NCI-H146 (cell line): ENCODE results near the gene STX16.

Experiments
- DNase-seq: peaks from one replicate; lab custom pipeline; 2025; lab: John Stamatoyannopoulos, UW

STX16 gene

GRCh38 chr20:58698741-58699622 is 47.9 kb downstream of the STX16 start:
- DNase-seq: no peak

GRCh38 chr20:58699623-58700107 is 48.6 kb downstream of the STX16 start:
- no peak for DNase-seq

- DNase-seq: no peak
Observed at GRCh38 chr20:58700121-58700821, 49.2 kb downstream of the STX16 start.

- DNase-seq: no peak
Observed at GRCh38 chr20:58700823-58701222, 49.7 kb downstream of the STX16 start.

- DNase-seq: no peak
Observed at GRCh38 chr20:58701431-58702160, 50.5 kb downstream of the STX16 start.

- DNase-seq: no peak
Observed at GRCh38 chr20:58702161-58702510, 51.1 kb downstream of the STX16 start.

GRCh38 chr20:58702859-58703648 is 52.0 kb downstream of the STX16 start:
- DNase-seq: no peak

- DNase-seq: no peak
Observed at GRCh38 chr20:58703765-58704371, 52.8 kb downstream of the STX16 start.

- no peak for DNase-seq
Observed at GRCh38 chr20:58705208-58705926, 54.3 kb downstream of the STX16 start.

GRCh38 chr20:58706150-58706892 is 55.2 kb downstream of the STX16 start:
- DNase-seq: no peak

GRCh38 chr20:58706975-58707681 is 56.0 kb downstream of the STX16 start:
- DNase-seq: no peak

- no peak for DNase-seq
Observed at GRCh38 chr20:58707770-58708169, 56.7 kb downstream of the STX16 start.

- DNase-seq: no peak
Observed at GRCh38 chr20:58708246-58708931, 57.3 kb downstream of the STX16 start.

GRCh38 chr20:58709013-58709702 is 58.1 kb downstream of the STX16 start:
- DNase-seq: no peak

GRCh38 chr20:58709703-58710039 is 58.6 kb downstream of the STX16 start:
- DNase-seq: no peak

GRCh38 chr20:58710481-58711265 is 59.6 kb downstream of the STX16 start:
- DNase-seq: no peak
